CD14-positive monocyte (primary cell): ENCODE data around the gene POC5. TPM values are rescaled to one million over a fixed set of nuclear protein-coding genes. Genes with fewer than 3 reads are reported as not detected.

Experiments
- DNase-seq, 3 donors: peaks; one replicate each; pipeline ENCODE4 v3.0.0-alpha.2; 2011 to 2022
- H2AFZ ChIP-seq: 2 replicates; pipeline ENCODE4 v1.6.0; 2012; ENCODE audit warnings: mild to moderate bottlenecking, low read depth, low read length, inconsistent platforms; ENCODE audit not compliant: insufficient read depth, poor library complexity, severe bottlenecking
- H3K27ac ChIP-seq, 2 donors: 1 replicate in 1 of 2; 2 replicates in 1 of 2; pipeline ENCODE4 v1.5.1; 2012 to 2013; ENCODE audit warnings: low read length in 2 of 2, control low read depth in 1 of 2, inconsistent platforms in 1 of 2, low read depth in 1 of 2, mild to moderate bottlenecking in 1 of 2
- H3K27me3 ChIP-seq, 2 donors: one replicate each; pipeline versions ENCODE4 v1.6.0 to v1.6.1; 2011 to 2013; ENCODE audit warnings: low read length in 2 of 2; ENCODE audit not compliant: control insufficient read depth in 2 of 2, insufficient read depth in 2 of 2
- H3K36me3 ChIP-seq, 2 donors: replicated peaks in 1 of 2; 1 replicate in 1 of 2; 2 replicates in 1 of 2; pipeline versions ENCODE4 v1.5.1 to v1.6.1; 2012 to 2013; ENCODE audit warnings: low read length in 2 of 2, control low read depth in 1 of 2, inconsistent platforms in 1 of 2, mild to moderate bottlenecking in 1 of 2; ENCODE audit not compliant: insufficient read depth in 2 of 2, control insufficient read depth in 1 of 2
- H3K4me1 ChIP-seq, 2 donors: 1 replicate in 1 of 2; 2 replicates in 1 of 2; pipeline versions ENCODE4 v1.5.1 to v1.6.1; 2012 to 2013; ENCODE audit warnings: low read length in 2 of 2, control low read depth in 1 of 2, inconsistent platforms in 1 of 2, mild to moderate bottlenecking in 1 of 2, moderate library complexity in 1 of 2; ENCODE audit not compliant: insufficient read depth in 2 of 2, control insufficient read depth in 1 of 2
- H3K4me2 ChIP-seq: replicated peaks from 2 replicates; pipeline ENCODE3; 2012; ENCODE audit warnings: low read length, moderate library complexity, mild to moderate bottlenecking; ENCODE audit not compliant: poor library complexity, severe bottlenecking; ENCODE audit errors: extremely low read depth
- H3K4me3 ChIP-seq, 3 experiments: fragments of 200-600 bp in 1 of 3; sonication (generic) in 1 of 3; replicated peaks in 1 of 3; 1 replicate in 2 of 3; 2 replicates in 1 of 3; pipeline ENCODE4 v1.5.1; 2011 to 2013; ENCODE audit warnings: low read length in 3 of 3, mild to moderate bottlenecking in 3 of 3, control low read depth in 2 of 3, low read depth in 2 of 3, inconsistent platforms in 1 of 3, moderate library complexity in 1 of 3
- H3K79me2 ChIP-seq: 2 replicates; pipeline ENCODE4 v1.6.0; 2012; ENCODE audit warnings: mild to moderate bottlenecking, control low read depth, inconsistent platforms, low read length, moderate library complexity; ENCODE audit not compliant: insufficient read depth
- H3K9ac ChIP-seq: 2 replicates; pipeline ENCODE4 v1.6.0; 2017; ENCODE audit warnings: low read length, mild to moderate bottlenecking; ENCODE audit not compliant: insufficient read depth, poor library complexity, severe bottlenecking
- H3K9me3 ChIP-seq, 2 donors: replicated peaks in 1 of 2; 1 replicate in 1 of 2; 2 replicates in 1 of 2; pipeline versions ENCODE4 v1.5.1 to v1.6.1; 2012 to 2013; ENCODE audit warnings: low read length in 2 of 2, control low read depth in 1 of 2; ENCODE audit not compliant: control insufficient read depth in 1 of 2, insufficient read depth in 1 of 2
- H4K20me1 ChIP-seq: 2 replicates; pipeline ENCODE4 v1.6.0; 2012; ENCODE audit warnings: mild to moderate bottlenecking, low read length, control low read depth, moderate library complexity; ENCODE audit not compliant: insufficient read depth
- H3K27ac Mint-ChIP-seq, 7 donors: one replicate each; pipeline ENCODE4 v1.8.0; 2020; ENCODE audit warnings: mild to moderate bottlenecking in 7 of 7, mixed read lengths in 7 of 7, moderate library complexity in 6 of 7, inconsistent platforms in 2 of 7
- H3K27me3 Mint-ChIP-seq, 3 donors: one replicate each; pipeline ENCODE4 v1.8.0; 2021 to 2022; ENCODE audit warnings: low read depth in 3 of 3, mild to moderate bottlenecking in 3 of 3, mixed read lengths in 3 of 3, moderate library complexity in 3 of 3, inconsistent platforms in 1 of 3
- H3K36me3 Mint-ChIP-seq, 2 donors: one replicate each; pipeline ENCODE4 v1.8.0; 2020; ENCODE audit warnings: mixed read lengths in 2 of 2, inconsistent platforms in 1 of 2, mild to moderate bottlenecking in 1 of 2
- H3K4me1 Mint-ChIP-seq: one replicate; pipeline ENCODE4 v1.8.0; 2020; ENCODE audit warnings: mild to moderate bottlenecking, mixed read lengths
- H3K4me3 Mint-ChIP-seq, 2 donors: one replicate each; pipeline ENCODE4 v1.8.0; 2020; ENCODE audit warnings: mild to moderate bottlenecking in 2 of 2, mixed read lengths in 2 of 2, moderate library complexity in 1 of 2
- H3K9me3 Mint-ChIP-seq, 7 donors: one replicate each; pipeline ENCODE4 v1.8.0; 2020 to 2022; ENCODE audit warnings: mixed read lengths in 7 of 7, mild to moderate bottlenecking in 6 of 7, moderate library complexity in 6 of 7, inconsistent platforms in 2 of 7
- CTCF ChIP-seq: fragments of 200-600 bp; IDR thresholded peaks from one replicate; pipeline ENCODE4 v1.8.0; 2022; ENCODE audit warnings: antibody characterized with exemption, mild to moderate bottlenecking
- WGBS: methylation state at CpG from one replicate; pipeline ENCODE4 v1.1.5; 2013; ENCODE audit warnings: missing lambda C conversion rate; ENCODE audit not compliant: insufficient coverage; 5-methylcytosine and 5-hydroxymethylcytosine counted together
- intact Hi-C, 2 donors: fragments of 100-400 bp; cut with micrococcal nuclease; formaldehyde crosslinking; loops; one replicate each; pipeline versions ENCODE4 v1.15.0 to v1.15.1; 2023
- polyA plus RNA-seq, 3 donors: library from polyadenylated mRNA; depleted of rRNA in 1 of 3; unstranded in 2 of 3; stranded (reverse) in 1 of 3; fragments of 300-500 nt in 2 of 3; fragments of >200 nt in 1 of 3; fragmentation: Illumina TruSeq in 2 of 3; gene quantifications; 1 replicate in 2 of 3; 2 replicates in 1 of 3; pipeline ENCODE4 v1.2.3, GENCODE V29; 2012 to 2021

The POC5 gene
- polyA plus RNA-seq, 3 donors: 4.3 to 13.5 (median 5.5) TPM

DNA sequence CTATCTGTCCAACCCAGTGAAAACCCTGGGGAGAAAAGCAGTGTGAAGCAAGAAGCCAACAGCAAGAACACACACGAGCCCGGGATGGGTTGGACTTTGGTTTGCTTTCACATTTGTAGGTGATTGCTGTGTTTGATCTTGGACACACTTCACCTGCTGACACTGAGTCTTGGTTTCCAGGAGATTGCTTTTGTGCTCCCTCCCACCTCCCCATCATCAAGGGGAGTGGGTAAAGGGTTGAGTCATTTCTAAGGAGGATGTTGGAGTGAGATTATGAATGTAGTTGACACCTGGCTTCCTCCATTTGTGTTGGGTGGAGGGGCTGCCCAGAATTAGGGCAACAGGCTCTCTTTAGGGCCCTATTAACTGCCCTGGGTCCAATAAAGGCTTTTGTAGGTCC, 68.5 kb downstream of the POC5 start:
- H3K79me2 ChIP-seq: no peaks in the 10 kb centered on the region

DNA sequence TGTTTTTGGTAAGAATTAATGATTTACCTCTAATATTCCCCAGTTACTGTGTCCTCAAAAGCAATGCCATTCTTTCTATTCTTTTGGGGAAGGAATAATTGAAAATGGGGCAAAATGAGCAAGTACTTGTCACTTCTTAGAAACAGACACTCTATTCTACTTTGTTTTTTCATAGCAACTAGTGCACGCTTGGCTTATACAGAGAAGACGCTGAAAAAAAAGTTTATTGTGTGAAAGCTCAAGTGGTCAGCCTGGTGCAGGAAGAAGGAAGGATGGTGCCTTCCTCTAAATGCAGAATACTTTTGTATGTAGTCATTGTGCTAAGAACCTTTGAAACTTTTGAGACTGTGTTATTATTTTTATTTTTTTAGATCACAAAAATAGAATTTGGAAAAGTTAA, 76.4 kb downstream of the POC5 start:
- no peak for TF ChIP-seq CTCF

More for the DNA sequence above, 68.5 kb downstream of the POC5 start:
- TF ChIP-seq CTCF: no peak
- no peak overlapping the region for H2AFZ ChIP-seq
- Mint-ChIP-seq H3K9me3 (peaks cover 0 to 4% (median 0%) of the 10 kb centered on the region in 7 donors), H3K27me3 (peaks cover 0 to under 1% (median 0%) of the 10 kb centered on the region in 3 donors), H3K36me3 (no peaks in the 10 kb centered on the region), H3K4me1 (no peaks in the 10 kb centered on the region), H3K27ac (no peak overlapping the region), H3K4me3 (no peak overlapping the region)
- no peaks in the 10 kb centered on the region for H3K36me3 ChIP-seq
- DNase-seq: no peak
- intact Hi-C loops: no loop called here
- no peak overlapping the region for H3K9ac ChIP-seq
- no peaks in the 10 kb centered on the region for H3K4me1 ChIP-seq
- H4K20me1 ChIP-seq: no peaks in the 10 kb centered on the region
- H3K4me3 ChIP-seq: no peak overlapping the region
- WGBS: no CpG with 5 or more reads among the region's 2 CpGs
- H3K4me2 ChIP-seq: no peak overlapping the region
- H3K27me3 ChIP-seq: no peaks in the 10 kb centered on the region
- H3K27ac ChIP-seq: no peak overlapping the region
- H3K9me3 ChIP-seq: no peaks in the 10 kb centered on the region

More for the DNA sequence above, 76.4 kb downstream of the POC5 start:
- no peak overlapping the region for H3K4me2 ChIP-seq
- H3K9me3 ChIP-seq: no peaks in the 10 kb centered on the region
- Mint-ChIP-seq H3K4me1 (no peaks in the 10 kb centered on the region), H3K4me3 (no peak overlapping the region), H3K27me3 (peaks cover 0 to 4% (median 2%) of the 10 kb centered on the region in 3 donors), H3K27ac (no peak overlapping the region), H3K9me3 (peaks cover 0 to 10% (median 0%) of the 10 kb centered on the region in 7 donors), H3K36me3 (no peaks in the 10 kb centered on the region)
- intact Hi-C loops: no loop called here
- no peak for DNase-seq
- no peak overlapping the region for H3K27ac ChIP-seq
- no peak overlapping the region for H3K4me3 ChIP-seq
- H3K4me1 ChIP-seq: no peaks in the 10 kb centered on the region
- H3K9ac ChIP-seq: no peak overlapping the region
- no peak overlapping the region for H2AFZ ChIP-seq
- no peaks in the 10 kb centered on the region for H3K27me3 ChIP-seq
- no peaks in the 10 kb centered on the region for H4K20me1 ChIP-seq
- H3K36me3 ChIP-seq: no peaks in the 10 kb centered on the region
- no CpG with 5 or more reads among the region's 2 CpGs for WGBS
- no peaks in the 10 kb centered on the region for H3K79me2 ChIP-seq
